ENCODE data around the gene RASD2. TPM values are rescaled to one million over a fixed set of nuclear protein-coding genes. Genes with fewer than 3 reads are reported as not detected.

RASD2 gene
- total RNA-seq, 1 donor from 2014 or later: not detected

DNA sequence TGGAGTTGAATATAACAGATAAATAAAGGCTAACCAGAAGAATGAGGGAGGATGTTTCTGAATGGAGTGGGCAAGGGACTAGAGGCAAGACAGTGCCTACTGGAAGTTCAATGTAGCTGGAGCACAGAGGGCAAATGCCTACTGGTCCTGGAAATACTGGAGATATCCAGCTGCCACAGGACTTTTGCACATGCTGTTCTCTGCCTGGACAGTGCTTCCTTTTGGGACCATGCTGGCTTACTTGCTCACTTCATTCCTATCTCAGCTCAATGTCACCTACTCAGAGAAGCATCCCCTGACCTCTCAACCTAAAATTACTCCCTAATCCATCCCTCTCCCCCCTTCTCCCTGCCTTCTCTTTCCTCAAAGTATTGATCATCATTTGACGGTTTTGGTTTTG, 20.2 kb downstream of the RASD2 start:
- H3K9me3 Mint-ChIP-seq: no peaks in the 10 kb centered on the region
- peaks cover 16% of the 10 kb centered on the region for H3K27me3 Mint-ChIP-seq (ENCODE audit: insufficient read depth)
- H3K27ac Mint-ChIP-seq: no peak overlapping the region
- peaks cover 6% of the 10 kb centered on the region for H3K4me1 Mint-ChIP-seq (ENCODE audit: low read depth)
- no peak for DNase-seq (ENCODE audit: low spot score)
- H3K4me3 Mint-ChIP-seq: no peak overlapping the region
- intact Hi-C loops (cut with micrococcal nuclease): no loop called here
- H3K36me3 Mint-ChIP-seq (ENCODE audit: low read depth): no peaks in the 10 kb centered on the region

DNA sequence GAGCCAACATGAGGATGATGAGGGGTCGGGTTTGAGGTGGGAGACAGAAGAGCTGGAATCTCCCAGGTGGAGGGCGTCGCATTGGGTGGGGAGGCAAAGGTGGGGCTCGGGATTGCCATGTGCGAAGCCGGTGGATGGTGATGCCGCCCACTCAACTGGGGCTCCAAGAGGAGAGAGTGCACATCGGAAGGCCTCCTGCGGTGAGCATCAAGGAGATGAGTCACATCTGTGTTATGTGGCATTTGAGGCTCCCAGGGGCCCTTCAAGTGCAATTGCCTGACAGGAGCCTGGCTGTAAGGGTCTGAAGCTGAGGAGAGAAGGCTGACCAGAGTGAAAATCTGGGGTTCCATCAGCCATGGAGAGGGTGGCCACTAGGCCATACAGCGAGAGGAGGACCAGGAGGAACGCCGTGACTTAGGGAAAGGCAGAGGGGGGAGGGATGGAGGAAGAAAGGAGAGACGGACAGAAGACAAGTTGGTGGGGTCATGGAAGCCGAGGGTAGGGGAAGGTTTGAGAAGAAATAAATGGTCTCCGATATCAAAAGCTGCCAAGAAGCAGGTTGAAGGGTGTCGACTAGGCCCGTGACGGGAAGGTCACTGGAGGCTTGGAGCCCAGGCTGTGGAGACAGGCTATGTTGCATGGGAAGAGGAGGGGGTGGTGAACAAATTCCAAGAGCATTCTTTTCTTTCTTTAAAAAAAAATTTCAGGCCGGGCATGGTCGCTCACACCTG, 21.3 kb downstream of the RASD2 start:
- Mint-ChIP-seq H3K36me3 (ENCODE audit: low read depth) (no peaks in the 10 kb centered on the region), H3K4me1 (ENCODE audit: low read depth) (peaks cover 6% of the 10 kb centered on the region), H3K4me3 (no peak overlapping the region), H3K27ac (no peak overlapping the region), H3K27me3 (ENCODE audit: insufficient read depth) (peaks cover 14% of the 10 kb centered on the region), H3K9me3 (no peaks in the 10 kb centered on the region)
- intact Hi-C loops (cut with micrococcal nuclease): no loop called here
- no peak for DNase-seq (ENCODE audit: low spot score)

DNA sequence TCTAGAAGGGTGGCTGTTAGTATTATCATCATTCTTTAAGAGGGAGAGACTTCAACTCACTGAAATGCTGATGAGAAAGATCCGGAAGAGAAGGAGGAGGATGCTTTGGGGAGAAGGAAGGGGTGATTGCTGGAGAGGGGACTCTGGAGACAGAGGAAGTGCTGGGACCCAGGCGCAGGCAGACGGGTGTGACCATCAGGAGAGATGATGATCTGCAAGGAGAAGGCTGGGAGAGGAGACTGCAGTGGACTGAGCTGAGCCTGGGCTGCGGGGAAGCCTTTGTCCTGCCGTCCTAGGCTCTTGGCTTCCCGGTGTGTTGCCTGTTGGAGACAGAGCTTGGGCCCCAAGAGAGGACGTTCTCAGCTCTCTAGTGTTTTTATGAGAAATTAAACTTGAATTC, 22.6 kb downstream of the RASD2 start:
- Mint-ChIP-seq H3K4me1 (ENCODE audit: low read depth) (peaks cover 2% of the 10 kb centered on the region), H3K27ac (no peak overlapping the region), H3K36me3 (ENCODE audit: low read depth) (no peaks in the 10 kb centered on the region), H3K9me3 (no peaks in the 10 kb centered on the region), H3K27me3 (ENCODE audit: insufficient read depth) (peaks cover 9% of the 10 kb centered on the region), H3K4me3 (no peak overlapping the region)
- intact Hi-C loops (cut with micrococcal nuclease): no loop called here
- DNase-seq (ENCODE audit: low spot score): no peak

DNA sequence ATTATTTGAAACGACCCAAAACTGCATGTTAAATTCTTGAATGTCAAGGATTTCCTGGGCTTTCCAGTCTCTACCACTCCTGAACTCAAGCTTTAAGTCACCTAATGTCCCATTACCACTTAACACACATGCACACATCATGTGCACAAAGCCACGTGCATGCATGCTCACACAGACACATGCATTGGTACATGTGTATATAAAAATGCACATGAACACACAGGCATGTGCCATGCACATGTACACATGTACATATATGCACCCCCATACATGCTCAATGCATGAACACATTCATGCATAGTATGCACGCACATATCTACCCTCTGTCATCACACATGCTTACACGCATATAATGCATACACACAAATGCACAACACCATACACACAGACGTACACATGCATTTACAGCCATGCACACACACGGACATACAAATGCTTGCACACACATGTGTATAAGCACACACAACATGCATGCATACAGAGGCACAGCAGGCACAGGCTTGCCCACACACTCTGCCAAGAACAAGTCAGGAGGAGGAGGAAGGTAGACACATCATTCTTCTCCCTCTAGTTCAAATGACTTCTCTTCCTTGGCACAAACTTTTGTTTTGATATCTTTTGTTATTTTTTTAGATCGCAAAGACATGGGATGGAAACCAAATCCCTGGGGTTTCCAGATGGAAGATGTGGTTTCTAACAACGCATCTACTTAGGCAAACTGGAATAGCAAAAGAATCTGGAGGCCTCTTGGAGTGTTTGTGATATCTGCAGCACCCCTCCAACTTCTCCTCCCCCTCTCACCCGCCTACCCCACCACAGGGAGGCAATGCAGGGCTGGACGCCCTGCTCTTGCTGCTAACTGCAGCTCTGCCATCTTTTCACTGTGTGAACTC, 24.6 kb downstream of the RASD2 start:
- Mint-ChIP-seq H3K36me3 (ENCODE audit: low read depth) (no peaks in the 10 kb centered on the region), H3K27ac (no peak overlapping the region), H3K9me3 (no peaks in the 10 kb centered on the region), H3K4me3 (no peak overlapping the region), H3K4me1 (ENCODE audit: low read depth) (no peaks in the 10 kb centered on the region), H3K27me3 (ENCODE audit: insufficient read depth) (peaks cover 12% of the 10 kb centered on the region)
- intact Hi-C loops (cut with micrococcal nuclease): no loop called here
- DNase-seq (ENCODE audit: low spot score): no peak

DNA sequence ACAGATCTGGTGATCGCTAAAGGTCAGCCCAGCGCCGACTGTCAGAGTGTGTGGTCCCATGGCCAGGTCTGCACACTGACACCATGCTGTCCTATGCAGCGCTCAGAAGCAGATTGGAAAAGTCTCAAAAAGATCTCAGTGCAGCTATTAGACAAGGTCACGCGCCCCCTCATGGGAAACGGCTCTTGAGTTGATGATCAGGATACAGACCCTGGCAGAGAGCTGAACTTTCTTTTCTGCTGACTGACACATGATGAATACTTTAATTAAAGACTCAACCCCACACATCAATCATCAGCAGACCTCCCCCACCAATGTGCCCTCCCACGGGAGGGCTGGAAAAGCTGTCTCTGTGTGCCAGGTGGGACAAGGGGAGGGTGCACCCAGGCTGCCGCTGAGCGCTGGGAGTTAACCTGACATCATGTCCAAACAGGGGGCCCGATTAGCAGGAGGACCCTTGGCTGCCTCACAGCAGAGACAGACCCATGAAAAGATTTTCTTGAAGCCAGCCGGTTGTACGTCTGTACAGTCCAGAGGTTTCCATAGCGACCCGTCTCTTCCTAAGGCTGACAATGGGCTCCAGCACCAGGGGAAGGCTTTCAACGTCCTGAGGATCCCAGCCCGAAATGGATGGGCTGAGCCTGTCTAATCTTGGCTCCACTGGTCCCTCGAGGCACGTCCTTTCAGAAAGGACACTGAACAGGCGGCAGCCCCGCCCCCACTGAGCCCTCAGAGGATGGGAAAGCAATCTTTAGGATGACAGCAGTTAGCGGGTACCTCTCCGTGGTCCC, 26.9 kb downstream of the RASD2 start:
- Mint-ChIP-seq H3K4me3 (no peak overlapping the region), H3K9me3 (no peaks in the 10 kb centered on the region)

DNA sequence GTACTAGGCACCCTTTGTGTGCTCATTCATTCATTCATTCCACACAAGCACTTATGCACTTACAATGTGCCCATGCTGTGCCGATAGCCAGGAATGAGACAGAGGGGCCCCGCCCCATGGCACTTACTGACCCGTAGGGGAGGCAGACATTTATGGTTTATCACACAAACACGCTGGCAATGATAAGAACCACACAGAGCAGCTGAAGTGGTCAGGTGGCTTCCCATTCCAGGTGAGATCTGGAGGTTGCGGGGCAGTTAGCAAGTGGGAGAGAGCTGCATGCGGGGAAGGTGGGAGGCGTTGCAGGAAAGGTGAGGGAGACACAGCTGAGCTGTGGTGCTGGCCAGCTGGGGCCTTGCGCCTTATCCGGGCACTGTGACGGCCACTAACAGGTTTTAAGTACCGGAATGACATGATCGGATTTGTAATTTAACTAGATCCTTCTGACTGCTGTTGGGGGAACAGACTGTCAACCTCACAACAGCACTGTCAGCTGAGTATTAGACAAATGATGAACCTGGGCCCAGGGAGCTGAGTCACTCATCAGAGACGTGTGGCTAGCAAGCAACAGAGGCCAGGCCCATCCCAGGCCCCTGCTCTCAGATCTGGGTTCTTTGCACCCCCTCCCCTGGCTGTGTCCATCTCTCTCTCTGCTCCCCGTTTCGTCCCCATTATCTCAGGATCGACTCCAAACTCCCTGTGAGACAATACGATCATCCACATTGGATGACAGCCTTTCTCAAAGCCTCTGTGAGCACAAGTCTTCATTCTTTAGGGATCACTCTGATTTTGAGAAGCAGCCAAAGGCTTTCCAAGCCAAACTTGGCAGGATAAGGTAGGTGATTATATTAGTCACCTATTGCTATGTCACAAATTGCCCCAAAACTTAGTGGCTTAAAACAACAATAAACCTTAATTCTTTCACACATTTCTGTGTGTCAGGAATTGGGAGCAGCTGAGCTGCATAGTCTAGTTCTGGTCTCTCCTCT, 28.4 kb downstream of the RASD2 start:
- H3K4me1 Mint-ChIP-seq (ENCODE audit: low read depth): no peaks in the 10 kb centered on the region
- intact Hi-C loops (cut with micrococcal nuclease): no loop called here
- H3K27me3 Mint-ChIP-seq (ENCODE audit: insufficient read depth): peaks cover 3% of the 10 kb centered on the region
- H3K9me3 Mint-ChIP-seq: no peaks in the 10 kb centered on the region
- no peaks in the 10 kb centered on the region for H3K36me3 Mint-ChIP-seq (ENCODE audit: low read depth)
- no peak overlapping the region for H3K27ac Mint-ChIP-seq
- DNase-seq (ENCODE audit: low spot score): no peak
- H3K4me3 Mint-ChIP-seq: no peak overlapping the region

More for the DNA sequence above, 26.9 kb downstream of the RASD2 start:
- intact Hi-C loops (cut with micrococcal nuclease): no loop called here
- Mint-ChIP-seq H3K4me1 (ENCODE audit: low read depth) (no peaks in the 10 kb centered on the region), H3K27me3 (ENCODE audit: insufficient read depth) (peaks cover 8% of the 10 kb centered on the region), H3K36me3 (ENCODE audit: low read depth) (no peaks in the 10 kb centered on the region), H3K27ac (no peak overlapping the region)
- DNase-seq (ENCODE audit: low spot score): no peak

DNA sequence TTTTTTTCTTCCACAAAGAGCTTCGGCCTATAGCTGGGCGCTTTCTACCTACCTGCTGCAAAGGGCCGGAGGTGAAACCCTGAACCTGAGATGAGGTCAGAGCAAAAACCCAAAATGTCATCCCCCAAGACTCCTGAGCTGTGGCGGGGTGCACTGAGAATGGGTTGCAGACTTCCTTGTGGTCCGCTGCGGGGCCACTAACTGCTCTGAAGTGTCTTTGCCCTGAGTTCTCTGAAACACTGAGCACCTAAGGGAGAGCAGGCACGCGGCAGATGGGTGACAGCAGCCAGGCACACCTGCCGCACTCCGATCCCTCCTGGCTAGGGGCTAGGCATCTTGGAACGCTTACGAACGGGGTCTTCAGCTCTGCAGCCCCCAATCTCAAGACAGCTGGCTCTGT, 29.3 kb downstream of the RASD2 start:
- no peak overlapping the region for H3K4me3 Mint-ChIP-seq
- H3K36me3 Mint-ChIP-seq (ENCODE audit: low read depth): no peaks in the 10 kb centered on the region
- no peak overlapping the region for H3K27ac Mint-ChIP-seq
- intact Hi-C loops (cut with micrococcal nuclease): no loop called here
- H3K9me3 Mint-ChIP-seq: no peaks in the 10 kb centered on the region
- H3K27me3 Mint-ChIP-seq (ENCODE audit: insufficient read depth): peaks cover 3% of the 10 kb centered on the region
- no peaks in the 10 kb centered on the region for H3K4me1 Mint-ChIP-seq (ENCODE audit: low read depth)
- DNase-seq (ENCODE audit: low spot score): no peak

DNA sequence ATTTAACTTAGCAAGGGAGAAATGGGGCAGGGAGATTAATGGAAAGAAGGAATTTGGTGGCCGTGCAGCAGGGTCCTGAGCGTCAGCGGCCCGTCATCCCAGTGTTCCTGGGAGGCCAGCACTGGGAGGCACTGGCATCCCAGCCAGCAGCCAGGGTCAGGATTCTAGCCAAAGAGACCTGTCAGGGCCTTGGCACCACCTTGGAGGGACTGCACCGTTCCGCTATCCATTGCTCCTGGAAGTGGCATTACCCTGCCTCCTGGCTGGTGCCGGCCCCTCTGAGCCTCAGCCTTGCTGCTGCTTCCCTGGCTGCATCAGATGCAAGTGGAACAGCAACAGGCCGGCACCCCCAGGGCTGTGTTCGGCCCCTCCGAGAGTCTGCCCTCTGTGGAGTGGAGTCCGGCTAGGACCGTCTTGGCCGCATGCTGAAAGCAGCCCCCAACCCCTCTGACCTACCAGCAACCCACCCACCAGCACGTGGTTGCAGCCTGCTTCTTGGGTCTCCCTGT, 30.1 kb downstream of the RASD2 start:
- H3K36me3 Mint-ChIP-seq (ENCODE audit: low read depth): no peaks in the 10 kb centered on the region
- H3K27me3 Mint-ChIP-seq (ENCODE audit: insufficient read depth): peaks cover 6% of the 10 kb centered on the region
- intact Hi-C loops (cut with micrococcal nuclease): no loop called here
- DNase-seq (ENCODE audit: low spot score): no peak
- H3K4me3 Mint-ChIP-seq: no peak overlapping the region
- no peak overlapping the region for H3K27ac Mint-ChIP-seq
- no peaks in the 10 kb centered on the region for H3K4me1 Mint-ChIP-seq (ENCODE audit: low read depth)
- H3K9me3 Mint-ChIP-seq: no peaks in the 10 kb centered on the region

DNA sequence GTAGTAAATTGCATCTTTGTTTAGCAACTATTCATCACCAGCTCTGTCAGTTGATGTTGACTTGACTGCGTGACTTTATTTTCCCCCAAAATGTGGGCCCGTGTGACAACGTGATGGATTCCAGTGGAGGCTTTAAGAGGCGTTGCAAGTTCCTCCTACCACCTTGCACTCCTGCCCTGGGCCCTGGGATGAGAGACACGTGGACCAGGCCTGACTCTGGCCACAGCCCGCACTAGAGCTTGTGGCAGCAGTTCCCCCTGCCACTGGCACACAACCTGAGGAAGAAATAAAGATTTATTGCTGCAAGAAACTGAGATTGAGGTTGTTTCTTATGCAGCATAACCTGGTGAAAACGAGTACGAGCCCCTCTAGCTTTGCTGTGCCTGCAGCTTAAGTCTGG, 31.9 kb downstream of the RASD2 start:
- no peaks in the 10 kb centered on the region for H3K36me3 Mint-ChIP-seq (ENCODE audit: low read depth)
- no peaks in the 10 kb centered on the region for H3K4me1 Mint-ChIP-seq (ENCODE audit: low read depth)
- H3K9me3 Mint-ChIP-seq: no peaks in the 10 kb centered on the region
- DNase-seq (ENCODE audit: low spot score): no peak
- H3K27ac Mint-ChIP-seq: no peak overlapping the region
- intact Hi-C loops (cut with micrococcal nuclease): no loop called here
- no peak overlapping the region for H3K4me3 Mint-ChIP-seq
- peaks cover 13% of the 10 kb centered on the region for H3K27me3 Mint-ChIP-seq (ENCODE audit: insufficient read depth)

DNA sequence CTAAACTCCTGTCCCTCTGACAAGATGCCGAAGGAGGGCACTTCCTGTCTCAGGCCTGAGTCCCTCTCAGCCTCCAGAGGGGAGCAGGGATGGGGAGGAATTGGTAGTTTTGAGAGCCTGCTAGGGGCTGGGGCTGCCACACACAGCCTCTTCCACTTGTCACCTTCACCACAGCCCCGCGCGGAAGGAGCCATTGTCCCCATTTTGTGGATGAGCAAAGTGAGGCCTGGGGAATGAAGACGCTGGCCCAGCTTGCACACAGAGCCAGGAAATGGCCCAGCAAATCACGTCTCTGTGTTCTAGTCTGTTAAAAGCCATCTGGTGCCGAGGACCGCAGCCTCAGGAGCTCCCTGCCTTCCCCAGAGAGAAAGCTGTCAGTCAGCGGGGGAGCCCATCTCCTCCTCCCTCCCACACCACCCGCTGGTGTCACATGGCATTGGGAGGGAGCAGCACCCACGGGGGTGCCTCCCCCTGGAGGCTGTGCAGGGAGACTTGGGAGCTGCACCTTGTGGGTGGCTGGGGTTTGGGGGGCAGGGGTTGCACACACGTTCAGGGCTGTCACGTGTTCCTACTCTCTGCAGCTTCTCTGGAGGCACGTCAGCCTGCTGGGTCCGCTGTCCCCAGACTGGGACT, 34.6 kb downstream of the RASD2 start:
- Mint-ChIP-seq H3K9me3 (no peaks in the 10 kb centered on the region), H3K4me1 (ENCODE audit: low read depth) (no peaks in the 10 kb centered on the region), H3K27me3 (ENCODE audit: insufficient read depth) (peaks cover 10% of the 10 kb centered on the region), H3K4me3 (no peak overlapping the region), H3K36me3 (ENCODE audit: low read depth) (no peaks in the 10 kb centered on the region), H3K27ac (no peak overlapping the region)
- intact Hi-C loops (cut with micrococcal nuclease): no loop called here
- DNase-seq (ENCODE audit: low spot score): no peak

DNA sequence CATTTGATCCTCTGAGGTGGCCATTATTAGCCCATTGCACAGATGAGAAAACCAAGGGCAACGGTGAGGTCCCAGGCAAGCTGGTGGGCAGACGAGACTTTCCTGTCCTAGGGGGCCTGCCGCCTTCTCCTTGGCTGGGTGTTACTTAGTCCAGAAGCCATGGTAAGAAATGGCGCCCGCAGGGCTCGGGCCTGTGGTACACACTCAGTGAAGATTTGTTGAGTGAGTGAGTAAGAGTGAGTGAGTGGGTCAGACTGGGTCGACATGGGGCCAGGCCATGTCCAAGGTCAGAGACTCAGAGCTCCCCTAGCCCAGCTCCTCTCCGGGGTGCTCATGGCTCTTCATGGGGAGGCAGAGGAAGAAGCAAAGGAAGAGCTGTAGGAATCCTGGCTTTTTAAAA, 36.0 kb downstream of the RASD2 start:
- peaks cover 10% of the 10 kb centered on the region for H3K27me3 Mint-ChIP-seq (ENCODE audit: insufficient read depth)
- no peak overlapping the region for H3K27ac Mint-ChIP-seq
- no peaks in the 10 kb centered on the region for H3K9me3 Mint-ChIP-seq
- H3K4me1 Mint-ChIP-seq (ENCODE audit: low read depth): no peaks in the 10 kb centered on the region
- H3K4me3 Mint-ChIP-seq: no peak overlapping the region
- H3K36me3 Mint-ChIP-seq (ENCODE audit: low read depth): no peaks in the 10 kb centered on the region
- DNase-seq (ENCODE audit: low spot score): no peak
- intact Hi-C loops (cut with micrococcal nuclease): no loop called here

All from activated T-helper 1 cell treated with anti-CD3 and anti-CD28 coated beads, Interleukin-12 subunit alpha, Interleukin-12 subunit beta, Interleukin-2, Interleukin-4 antibody, amounts not matched to agents 30 ng/mL and 10 ng/mL and 1 ng/mL, durations not matched to agents 14 hours and 24 hours and 36 hours (primary cell).